Colonic mucosa (tissue), 4 donors: Measurements from ENCODE around the gene PDZD4. TPM values are rescaled to one million over a fixed set of nuclear protein-coding genes. Genes with fewer than 3 reads are reported as not detected.

Experiments used
- DNase-seq: peaks from one replicate; pipeline ENCODE4 v3.0.0-alpha.2; 2020
- H3K27ac ChIP-seq: fragments of 200-600 bp; one replicate; pipeline ENCODE4 v1.8.0; 2021
- H3K27me3 ChIP-seq: fragments of 200-600 bp; one replicate; pipeline ENCODE4 v1.8.0; 2021
- H3K36me3 ChIP-seq: fragments of 200-600 bp; one replicate; pipeline ENCODE4 v1.8.0; 2021
- H3K4me1 ChIP-seq: fragments of 200-600 bp; one replicate; pipeline ENCODE4 v1.8.0; 2021; ENCODE audit warnings: mild to moderate bottlenecking
- H3K4me3 ChIP-seq: fragments of 200-600 bp; one replicate; pipeline ENCODE4 v1.8.0; 2021
- H3K9ac ChIP-seq, 2 donors: one replicate each; pipeline ENCODE4 v1.7.0; 2013; ENCODE audit warnings: control low read depth in 2 of 2, low read depth in 2 of 2, low read length in 2 of 2
- H3K9me3 ChIP-seq: fragments of 200-600 bp; one replicate; pipeline ENCODE4 v1.8.0; 2021
- intact Hi-C: fragments of 100-400 bp; cut with DNase I; formaldehyde crosslinking; loops from one replicate; pipeline ENCODE4 v1.14.1; 2022
- total RNA-seq, 2 donors: library from RNA; stranded (reverse); fragmentation: NEBNext Ultra II Directional in 1 of 2; extraction: Animal tissue kit (Norgen Biotek cat#: 25700) in 1 of 2; gene quantifications; one replicate each; pipeline ENCODE4 v1.2.1, GENCODE V29; 2021
- TF ChIP-seq, protein P1 (sequence below): fragments of 200-600 bp; IDR thresholded peaks from one replicate; pipeline ENCODE4 v1.8.0; 2022; ENCODE audit warnings: antibody characterized with exemption, mild to moderate bottlenecking
- donor health status: healthy.
- donor health status: DM: no; HTN: no; CAD: no.
- donor health status: DM: no; HTN: no; CAD: no.

Gene PDZD4
- total RNA-seq, 2 donors from 2014 or later, result 1.5 to 3.2 TPM

DNA sequence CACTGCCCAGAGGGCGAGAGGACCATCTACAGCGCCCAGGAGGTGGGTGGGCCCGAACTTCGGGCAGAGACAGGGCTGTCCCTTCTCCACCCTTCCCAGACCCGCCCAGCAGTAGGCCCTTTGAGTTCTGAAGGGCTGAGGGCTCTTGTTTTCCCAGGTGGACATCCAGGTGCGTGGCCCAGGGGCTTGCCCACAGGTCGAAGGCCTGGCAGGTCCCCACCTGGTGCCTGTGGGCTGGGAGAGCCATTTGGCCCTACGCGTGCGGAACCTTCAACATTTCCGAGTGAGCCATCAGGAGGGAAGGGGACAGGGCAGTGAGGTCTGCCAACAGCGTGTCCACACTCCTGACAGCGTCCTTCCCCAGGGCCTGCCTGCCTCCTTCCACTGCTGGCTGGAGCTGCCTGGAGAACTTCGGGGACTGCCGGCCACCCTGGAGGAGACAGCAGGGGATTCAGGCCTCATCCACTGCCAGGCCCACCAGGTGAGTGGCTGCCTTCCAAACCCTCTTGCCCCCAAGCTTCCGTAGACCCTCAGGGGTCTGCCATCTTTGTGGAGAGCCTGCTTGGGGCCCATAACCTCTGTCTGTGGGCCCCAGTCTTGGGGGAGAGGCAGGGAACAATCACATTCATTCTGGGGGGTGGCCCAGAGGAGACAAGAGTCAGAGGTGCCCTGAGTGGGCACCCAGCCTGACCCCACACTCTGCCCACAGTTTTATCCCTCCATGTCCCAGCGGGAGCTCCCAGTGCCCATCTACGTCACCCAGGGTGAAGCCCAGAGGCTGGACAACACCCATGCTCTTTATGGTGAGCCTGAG lies 59.5 kb downstream of the PDZD4 start:
- DNase-seq, result no peak
- Histone ChIP-seq H3K36me3 (no peaks in the 10 kb centered on the region), H3K4me3 (no peak overlapping the region), H3K9me3 (no peaks in the 10 kb centered on the region), H3K9ac (no peak overlapping the region), H3K27me3 (peaks cover 3% of the 10 kb centered on the region), H3K4me1 (no peaks in the 10 kb centered on the region), H3K27ac (no peak overlapping the region)
- TF ChIP-seq, protein P1, sequence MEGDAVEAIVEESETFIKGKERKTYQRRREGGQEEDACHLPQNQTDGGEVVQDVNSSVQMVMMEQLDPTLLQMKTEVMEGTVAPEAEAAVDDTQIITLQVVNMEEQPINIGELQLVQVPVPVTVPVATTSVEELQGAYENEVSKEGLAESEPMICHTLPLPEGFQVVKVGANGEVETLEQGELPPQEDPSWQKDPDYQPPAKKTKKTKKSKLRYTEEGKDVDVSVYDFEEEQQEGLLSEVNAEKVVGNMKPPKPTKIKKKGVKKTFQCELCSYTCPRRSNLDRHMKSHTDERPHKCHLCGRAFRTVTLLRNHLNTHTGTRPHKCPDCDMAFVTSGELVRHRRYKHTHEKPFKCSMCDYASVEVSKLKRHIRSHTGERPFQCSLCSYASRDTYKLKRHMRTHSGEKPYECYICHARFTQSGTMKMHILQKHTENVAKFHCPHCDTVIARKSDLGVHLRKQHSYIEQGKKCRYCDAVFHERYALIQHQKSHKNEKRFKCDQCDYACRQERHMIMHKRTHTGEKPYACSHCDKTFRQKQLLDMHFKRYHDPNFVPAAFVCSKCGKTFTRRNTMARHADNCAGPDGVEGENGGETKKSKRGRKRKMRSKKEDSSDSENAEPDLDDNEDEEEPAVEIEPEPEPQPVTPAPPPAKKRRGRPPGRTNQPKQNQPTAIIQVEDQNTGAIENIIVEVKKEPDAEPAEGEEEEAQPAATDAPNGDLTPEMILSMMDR, result no peak
- intact Hi-C loops, result no loop called here

DNA sequence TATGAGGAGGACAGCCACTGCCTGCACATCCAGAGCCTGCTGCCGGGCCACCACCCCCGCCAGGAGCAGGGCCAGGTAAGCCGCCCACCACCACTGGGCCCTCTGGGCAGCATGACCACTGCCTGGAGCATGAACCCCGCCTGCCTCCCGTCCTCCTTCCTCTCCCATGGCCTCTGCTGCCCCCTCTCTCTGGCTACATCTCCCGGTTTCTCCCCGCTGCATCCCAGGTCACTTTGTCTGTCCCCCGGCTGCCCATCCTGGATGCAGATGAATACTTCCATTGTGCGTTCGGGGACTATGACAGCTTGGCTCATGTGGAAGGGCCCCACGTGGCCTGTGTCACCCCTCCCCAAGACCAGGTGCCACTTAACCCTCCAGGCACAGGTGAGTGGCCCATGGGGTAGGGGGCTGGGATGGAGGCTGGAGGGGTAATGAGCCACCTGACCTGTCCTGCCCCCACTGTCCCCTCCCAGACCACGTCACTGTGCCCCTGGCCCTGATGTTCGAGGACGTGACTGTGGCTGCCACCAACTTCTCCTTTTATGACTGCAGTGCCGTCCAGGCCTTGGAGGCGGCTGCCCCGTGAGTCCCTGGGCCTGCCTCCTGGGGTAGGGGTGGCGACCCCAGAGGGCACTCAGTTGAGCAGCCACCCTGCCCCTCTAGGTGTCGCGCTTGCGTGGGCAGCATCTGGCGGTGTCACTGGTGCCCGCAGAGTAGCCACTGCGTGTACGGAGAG lies 60.3 kb downstream of the PDZD4 start:
- no peak for DNase-seq
- peaks cover 3% of the 10 kb centered on the region for H3K27me3 ChIP-seq

GRCh38 chrX:153769158-153769864 lies 61.0 kb downstream of the PDZD4 start:
- intact Hi-C loops, result no loop called here
- H3K9me3 ChIP-seq, result no peaks in the 10 kb centered on the region
- TF ChIP-seq, protein P1, result no peak

More for the DNA sequence above, 60.3 kb downstream of the PDZD4 start:
- no peaks in the 10 kb centered on the region for H3K4me1 ChIP-seq
- intact Hi-C loops, result no loop called here
- H3K9me3 ChIP-seq, result no peaks in the 10 kb centered on the region
- no peak overlapping the region for H3K27ac ChIP-seq
- TF ChIP-seq, protein P1, result no peak
- H3K9ac ChIP-seq, result no peak overlapping the region
- H3K36me3 ChIP-seq, result no peaks in the 10 kb centered on the region
- H3K4me3 ChIP-seq, result no peak overlapping the region

GRCh38 chrX:153768311-153769157 lies 61.8 kb downstream of the PDZD4 start:
- TF ChIP-seq, protein P1, result no peak
- H3K27ac ChIP-seq, result no peak overlapping the region
- no peak for DNase-seq
- H3K36me3 ChIP-seq, result no peaks in the 10 kb centered on the region
- H3K4me3 ChIP-seq, result no peak overlapping the region
- no peak overlapping the region for H3K9ac ChIP-seq
- intact Hi-C loops, result no loop called here
- no peaks in the 10 kb centered on the region for H3K9me3 ChIP-seq
- peaks cover 3% of the 10 kb centered on the region for H3K27me3 ChIP-seq
- H3K4me1 ChIP-seq, result no peaks in the 10 kb centered on the region

More at GRCh38 chrX:153769158-153769864, 61.0 kb downstream of the PDZD4 start:
- Histone ChIP-seq H3K27ac (no peak overlapping the region), H3K27me3 (peaks cover 3% of the 10 kb centered on the region), H3K4me1 (no peaks in the 10 kb centered on the region), H3K36me3 (no peaks in the 10 kb centered on the region), H3K4me3 (no peak overlapping the region), H3K9ac (no peak overlapping the region)
- no peak for DNase-seq

DNA sequence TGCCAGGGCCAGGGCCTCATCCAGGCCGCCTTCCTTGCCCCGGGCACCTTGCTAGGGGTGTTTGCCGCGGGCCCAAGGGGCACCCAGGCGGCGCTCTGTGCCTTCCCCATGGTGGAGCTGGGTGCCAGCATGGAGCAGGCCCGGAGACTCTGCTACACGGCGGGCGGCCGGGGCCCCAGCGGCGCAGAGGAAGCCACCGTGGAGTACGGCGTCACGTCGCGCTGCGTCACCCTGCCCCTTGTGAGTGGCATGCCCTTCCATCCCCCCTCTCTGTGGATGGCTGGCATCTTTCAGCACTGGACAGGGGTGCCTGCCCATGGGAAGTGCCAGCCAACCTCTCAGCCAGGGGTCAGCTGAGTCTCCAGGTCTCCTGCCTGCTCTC lies 62.7 kb downstream of the PDZD4 start:
- DNase-seq, result no peak
- Histone ChIP-seq H3K9me3 (no peaks in the 10 kb centered on the region), H3K4me1 (no peaks in the 10 kb centered on the region), H3K27me3 (peaks cover 3% of the 10 kb centered on the region), H3K27ac (no peak overlapping the region), H3K9ac (no peak overlapping the region), H3K36me3 (no peaks in the 10 kb centered on the region), H3K4me3 (no peak overlapping the region)
- intact Hi-C loops, result no loop called here
- TF ChIP-seq, protein P1, result no peak
